ENCODE measurements around the gene DNAJB14.

Gene DNAJB14

GRCh38 chr4:99868126-99868596 is 78.3 kb downstream of the DNAJB14 start:
- DNase-seq (ENCODE audit: low read depth in 2 of 2) = peak; percentile 25 to 34

DNA sequence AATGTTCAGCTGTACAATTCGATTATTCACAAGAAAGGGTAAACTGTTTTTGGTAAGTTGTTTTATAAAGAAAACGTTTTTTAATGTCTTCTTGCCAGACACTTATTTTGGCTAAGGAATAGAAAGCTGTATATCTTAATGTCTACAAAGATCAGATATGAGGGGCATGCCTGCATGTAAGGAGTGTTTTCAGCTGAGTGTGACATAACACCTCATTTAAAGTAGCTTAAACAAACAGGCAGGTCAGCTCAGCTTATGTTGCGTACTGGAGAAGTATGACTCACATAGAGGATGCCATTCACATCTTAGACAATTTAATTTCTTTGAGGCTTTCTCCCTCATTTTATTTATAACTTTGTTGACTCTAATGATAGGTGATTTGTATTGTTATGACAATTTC is 82.6 kb downstream of the DNAJB14 start:
- DNase-seq (ENCODE audit: low read depth in 2 of 2) = no peak

DNA sequence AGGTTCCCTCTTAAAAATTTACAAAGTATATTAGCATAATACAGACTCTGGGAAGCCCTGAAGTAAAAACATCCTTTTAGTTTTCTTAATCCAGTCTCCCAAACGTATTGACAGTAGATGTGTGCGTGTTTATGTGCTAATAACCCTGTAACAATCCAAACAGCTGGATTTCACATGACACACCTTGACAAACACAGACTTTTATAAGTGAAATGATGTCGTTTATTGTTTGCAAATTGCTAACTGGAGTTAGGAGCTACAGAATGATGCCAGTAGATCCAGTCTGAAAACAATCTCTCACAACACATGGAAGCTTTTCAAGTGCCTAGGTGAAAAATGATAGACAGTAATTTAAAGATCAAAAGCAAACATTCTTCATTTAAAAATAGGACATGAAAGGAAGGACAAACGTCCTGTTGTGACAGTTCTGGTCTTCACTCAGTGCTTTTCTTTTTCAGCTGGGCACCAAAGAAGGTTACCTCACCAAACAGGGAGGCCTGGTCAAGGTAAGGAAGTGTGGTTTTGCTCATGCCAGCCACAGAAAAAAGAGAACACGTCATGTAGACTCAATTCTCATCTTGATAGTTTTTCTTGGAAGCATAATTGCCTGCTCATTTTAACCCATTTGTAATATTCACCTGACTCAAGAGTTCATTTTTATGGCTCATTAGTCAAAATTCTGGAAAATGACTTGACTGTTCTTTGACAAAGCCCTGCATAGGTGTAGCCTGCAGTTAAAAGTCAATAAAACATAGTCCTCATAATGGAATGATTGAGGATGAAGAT is 85.1 kb downstream of the DNAJB14 start:
- no peak for DNase-seq (ENCODE audit: low read depth in 2 of 2)

- DNase-seq (ENCODE audit: low read depth in 2 of 2) = no peak
These were observed 85.9 kb downstream of the DNAJB14 start for GRCh38 chr4:99860521-99860920.

DNA sequence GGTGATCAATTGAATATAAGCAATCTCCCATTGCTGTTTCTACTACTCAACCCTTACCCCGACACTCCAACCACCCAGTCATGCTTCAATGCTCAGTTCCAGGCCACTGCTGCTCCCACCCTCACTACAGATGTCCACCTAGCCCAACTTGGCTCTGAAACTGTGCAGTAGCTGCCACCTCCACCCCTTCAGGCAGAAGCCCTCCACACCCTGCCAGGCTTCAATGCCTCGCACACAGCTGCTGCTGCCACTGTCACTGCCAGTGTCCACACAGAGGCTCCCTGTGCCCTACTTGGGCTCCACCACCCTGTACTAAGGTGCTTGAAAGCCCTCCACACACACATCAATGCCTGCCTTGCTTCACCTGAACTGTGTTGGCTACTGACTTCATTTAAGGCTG is 86.8 kb downstream of the DNAJB14 start:
- DNase-seq (ENCODE audit: low read depth in 2 of 2) = no peak

- DNase-seq (ENCODE audit: low read depth in 2 of 2) = no peak
These were observed 89.1 kb downstream of the DNAJB14 start for GRCh38 chr4:99857307-99857706.

DNA sequence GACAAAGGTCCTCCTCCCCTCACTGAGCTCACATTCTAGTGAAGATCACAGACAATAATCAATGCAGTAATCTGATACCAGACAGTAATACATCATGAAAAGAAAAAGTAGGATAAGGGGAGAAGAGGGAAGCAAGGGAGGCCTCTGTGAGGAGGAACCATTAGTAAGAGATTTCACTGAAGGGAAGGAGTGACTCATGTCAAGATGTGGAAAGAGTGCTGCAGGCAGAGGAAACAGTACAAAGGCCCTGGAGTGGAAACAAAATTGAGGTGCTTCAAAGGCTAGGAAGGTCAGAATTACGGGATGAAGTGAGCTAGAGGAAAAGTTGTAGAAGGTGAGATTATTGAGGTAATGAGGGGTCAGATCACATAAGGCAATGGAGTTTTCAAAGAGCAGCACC is 90.3 kb downstream of the DNAJB14 start:
- DNase-seq (ENCODE audit: low read depth in 2 of 2) = no peak

GRCh38 chr4:99855678-99856077 is 90.7 kb downstream of the DNAJB14 start:
- no peak for DNase-seq (ENCODE audit: low read depth in 2 of 2)

GRCh38 chr4:99853999-99854398 is 92.4 kb downstream of the DNAJB14 start:
- no peak for DNase-seq (ENCODE audit: low read depth in 2 of 2)

DNA sequence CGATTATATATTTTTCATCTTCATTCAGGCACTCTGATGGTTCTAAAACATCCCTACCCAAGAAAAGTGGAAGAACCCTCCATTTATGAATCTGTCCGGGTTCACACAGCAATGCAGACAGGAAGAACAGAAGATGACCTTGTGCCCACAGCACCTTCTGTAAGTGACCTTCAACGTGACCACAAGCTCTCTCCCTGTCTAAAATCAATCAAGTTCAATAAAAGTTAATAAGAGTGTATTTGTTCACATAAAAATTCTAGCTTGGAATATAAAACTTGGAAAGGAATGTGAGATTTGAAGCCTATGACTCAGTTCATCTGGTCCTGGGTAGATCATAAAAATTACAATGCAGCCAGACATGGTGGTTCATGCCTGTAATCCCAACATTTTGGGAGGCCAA is 93.2 kb downstream of the DNAJB14 start:
- DNase-seq (ENCODE audit: low read depth in 2 of 2) = no peak

GRCh38 chr4:99852199-99852749 is 94.1 kb downstream of the DNAJB14 start:
- no peak for DNase-seq (ENCODE audit: low read depth in 2 of 2)

DNA sequence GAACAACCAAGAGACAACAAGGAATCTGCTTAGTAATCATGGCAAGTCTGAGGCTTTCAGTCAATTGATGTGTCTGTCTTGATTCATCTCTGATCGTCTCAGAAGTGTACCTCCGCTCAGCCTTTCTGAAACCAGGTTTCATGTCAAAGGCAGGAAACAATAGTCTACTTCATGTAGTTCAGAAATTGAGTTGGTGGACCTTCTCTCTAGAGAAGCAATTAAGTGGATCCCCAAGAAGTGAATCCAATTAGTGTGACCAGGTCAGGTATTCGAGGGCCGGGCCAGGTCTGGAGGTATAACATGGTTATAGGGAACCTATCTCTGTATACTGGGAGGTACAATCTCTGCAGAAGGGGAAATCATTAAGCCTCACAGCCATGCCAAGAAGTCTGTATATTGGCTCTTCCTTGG is 97.8 kb downstream of the DNAJB14 start:
- DNase-seq (ENCODE audit: low read depth in 2 of 2) = no peak

- no peak for DNase-seq (ENCODE audit: low read depth in 2 of 2)
These were observed 98.9 kb downstream of the DNAJB14 start for GRCh38 chr4:99847362-99847976.

DNA sequence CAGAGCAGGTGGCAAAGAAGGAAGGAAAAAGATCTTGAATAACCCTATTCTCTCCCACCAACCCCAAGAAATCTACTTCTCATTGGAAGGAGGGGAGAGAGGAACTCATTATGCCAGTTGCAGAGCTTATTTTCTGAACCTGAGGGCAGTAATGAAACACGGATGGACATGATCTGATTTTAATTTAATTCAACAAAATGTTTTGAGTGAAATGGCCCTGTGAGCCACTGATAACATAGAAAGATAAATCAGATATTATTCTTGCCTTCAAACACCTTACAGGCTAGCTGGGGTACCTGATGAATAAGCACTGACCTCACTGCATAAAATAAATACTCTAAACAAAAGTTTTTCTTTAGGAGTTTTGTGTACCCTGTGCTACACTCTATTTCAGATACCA is 99.5 kb downstream of the DNAJB14 start:
- DNase-seq (ENCODE audit: low read depth in 2 of 2) = no peak
